MG63 (cell line): ENCODE data around the gene RRN3. TPM values are rescaled to one million over a fixed set of nuclear protein-coding genes. Genes with fewer than 3 reads are reported as not detected.
A peak's percentile ranks its signal among the peaks of the same experiment; 100 is the strongest.
"Not testable (repeated sequence)": the region's sequence is repeated elsewhere in the genome, so short reads cannot be mapped to it uniquely, and the experiment has no call there.

Experiments used
- DNase-seq: peaks from one replicate; pipeline ENCODE4 v3.0.0-alpha.2; 2020
- H3K27me3 ChIP-seq: fragments of 250-450 bp; sonication (Bioruptor Pico); 2 replicates; pipeline ENCODE4 v1.5.1; 2020; ENCODE audit warnings: mild to moderate bottlenecking, moderate library complexity
- H3K36me3 ChIP-seq: fragments of 250-450 bp; sonication (Bioruptor Pico); 2 replicates; pipeline ENCODE4 v1.5.1; 2020; ENCODE audit warnings: mild to moderate bottlenecking, moderate library complexity
- H3K4me3 ChIP-seq: fragments of 250-450 bp; sonication (Bioruptor Pico); 2 replicates; pipeline ENCODE4 v1.5.1; 2020; ENCODE audit warnings: mild to moderate bottlenecking, moderate library complexity
- H3K9me3 ChIP-seq: fragments of 250-450 bp; sonication (Bioruptor Pico); 2 replicates; pipeline ENCODE4 v1.5.1; 2020; ENCODE audit warnings: mild to moderate bottlenecking, moderate library complexity
- total RNA-seq: library from RNA; depleted of rRNA; stranded (reverse); fragments of >200 nt; shearing (Covaris generic); gene quantifications from 2 replicates; pipeline ENCODE4 v1.2.3, GENCODE V29; 2014; ENCODE audit warnings: low replicate concordance; rRNA removed

Gene RRN3
- 47.8 and 61.3 TPM in 2 replicates for total RNA-seq

GRCh38 chr16:15093955-15094827 lies at the start of gene RRN3:
Gene RRN3, minus strand, starts transcription at chr16:15094272. Its CDS starts 39 bp downstream, at chr16:15094233.
- H3K9me3 ChIP-seq, H3K27me3 ChIP-seq: not testable (repeated sequence)
- H3K36me3 ChIP-seq: peaks cover 29% of the 10 kb centered on the region
- peak; percentile 98 for DNase-seq
- H3K4me3 ChIP-seq: peak within 1 kb of the TSS; percentile 59

- H3K27me3 ChIP-seq, H3K9me3 ChIP-seq: not testable (repeated sequence)
- H3K36me3 ChIP-seq: peaks cover 14% of the 10 kb centered on the region
- DNase-seq: peak; percentile 51
- H3K4me3 ChIP-seq: peak overlapping the region; percentile 35
Observed at GRCh38 chr16:15143601-15144091, 49.6 kb upstream of the RRN3 start.

- DNase-seq, H3K9me3 ChIP-seq, H3K27me3 ChIP-seq, H3K4me3 ChIP-seq: not testable (repeated sequence)
- H3K36me3 ChIP-seq: peaks cover 14% of the 10 kb centered on the region
Observed at GRCh38 chr16:15142891-15143600, 49.0 kb upstream of the RRN3 start.

- not testable (repeated sequence) for DNase-seq, H3K4me3 ChIP-seq, H3K27me3 ChIP-seq, H3K9me3 ChIP-seq
- peaks cover 14% of the 10 kb centered on the region for H3K36me3 ChIP-seq
Observed at GRCh38 chr16:15142107-15142890, 48.2 kb upstream of the RRN3 start.

GRCh38 chr16:15141586-15141985 lies 47.5 kb upstream of the RRN3 start:
- Histone ChIP-seq H3K4me3 (no peak overlapping the region), H3K36me3 (peaks cover 14% of the 10 kb centered on the region), H3K9me3 (no peaks in the 10 kb centered on the region), H3K27me3 (no peaks in the 10 kb centered on the region)
- no peak for DNase-seq

- H3K36me3 ChIP-seq: peaks cover 14% of the 10 kb centered on the region
- not testable (repeated sequence) for H3K4me3 ChIP-seq, H3K27me3 ChIP-seq, DNase-seq, H3K9me3 ChIP-seq
Observed at GRCh38 chr16:15140444-15141365, 46.6 kb upstream of the RRN3 start.

- not testable (repeated sequence) for DNase-seq, H3K36me3 ChIP-seq, H3K9me3 ChIP-seq, H3K4me3 ChIP-seq, H3K27me3 ChIP-seq
Observed at GRCh38 chr16:15137514-15137913, 43.4 kb upstream of the RRN3 start.

- H3K36me3 ChIP-seq, H3K9me3 ChIP-seq, H3K4me3 ChIP-seq, DNase-seq, H3K27me3 ChIP-seq: not testable (repeated sequence)
Observed at GRCh38 chr16:15135483-15136360, 41.6 kb upstream of the RRN3 start.

GRCh38 chr16:15134752-15135482 lies 40.8 kb upstream of the RRN3 start:
- not testable (repeated sequence) for H3K27me3 ChIP-seq, DNase-seq, H3K36me3 ChIP-seq, H3K9me3 ChIP-seq, H3K4me3 ChIP-seq

- DNase-seq, H3K4me3 ChIP-seq, H3K36me3 ChIP-seq, H3K27me3 ChIP-seq, H3K9me3 ChIP-seq: not testable (repeated sequence)
Observed at GRCh38 chr16:15133554-15133953, 39.5 kb upstream of the RRN3 start.

- H3K27me3 ChIP-seq, H3K9me3 ChIP-seq, H3K4me3 ChIP-seq, DNase-seq, H3K36me3 ChIP-seq: not testable (repeated sequence)
Observed at GRCh38 chr16:15132719-15133428, 38.8 kb upstream of the RRN3 start.

GRCh38 chr16:15130943-15131700 lies 37.0 kb upstream of the RRN3 start:
- not testable (repeated sequence) for H3K4me3 ChIP-seq, DNase-seq, H3K27me3 ChIP-seq, H3K36me3 ChIP-seq, H3K9me3 ChIP-seq

GRCh38 chr16:15130256-15130932 lies 36.3 kb upstream of the RRN3 start:
- H3K4me3 ChIP-seq, H3K27me3 ChIP-seq, DNase-seq, H3K36me3 ChIP-seq, H3K9me3 ChIP-seq: not testable (repeated sequence)
